ENCODE results near the gene PDLIM5. TPM values are rescaled to one million over a fixed set of nuclear protein-coding genes. Genes with fewer than 3 reads are reported as not detected.
"Not testable (repeated sequence)": the region's sequence is repeated elsewhere in the genome, so short reads cannot be mapped to it uniquely, and the experiment has no call there.

PDLIM5 gene
- 82.9 and 121 TPM in 2 replicates for total RNA-seq

- Histone ChIP-seq H3K27me3 (ENCODE audit: control insufficient read depth, insufficient read depth, low read length) (no peaks in the 10 kb centered on the region), H3K36me3 (ENCODE audit: control insufficient read depth, insufficient read depth, low read length) (no peaks in the 10 kb centered on the region), H3K4me3 (ENCODE audit: low read depth, low read length) (peak within 1 kb of the TSS; percentile 98)
- peak; percentile 83 for DNase-seq (ENCODE audit: low read depth)
- FAIRE-seq: no peak
- TF ChIP-seq CTCF (IDR thresholded peaks at IDR 0.05; ENCODE audit: insufficient read depth, low read length, severe bottlenecking): no peak
Observed at GRCh38 chr4:94451695-94452475, at the start of gene PDLIM5. TSS of gene PDLIM5 (plus strand) at chr4:94451942. CDS start at chr4:94455289, 3,347 bp downstream.

GRCh38 chr4:94402439-94402838, 49.3 kb upstream of the PDLIM5 start:
- H3K27me3 ChIP-seq (ENCODE audit: control insufficient read depth, insufficient read depth, low read length); H3K4me3 ChIP-seq (ENCODE audit: low read depth, low read length); FAIRE-seq; H3K36me3 ChIP-seq (ENCODE audit: control insufficient read depth, insufficient read depth, low read length); DNase-seq (ENCODE audit: low read depth): not testable (repeated sequence)

- H3K27me3 ChIP-seq (ENCODE audit: control insufficient read depth, insufficient read depth, low read length): no peaks in the 10 kb centered on the region
- DNase-seq (ENCODE audit: low read depth) (no peak), FAIRE-seq (no peak)
- H3K36me3 ChIP-seq (ENCODE audit: control insufficient read depth, insufficient read depth, low read length): no peaks in the 10 kb centered on the region
- TF ChIP-seq CTCF (IDR thresholded peaks at IDR 0.05; ENCODE audit: insufficient read depth, low read length, severe bottlenecking): no peak
- H3K4me3 ChIP-seq (ENCODE audit: low read depth, low read length): no peak overlapping the region
Observed at GRCh38 chr4:94403751-94404150, 48.0 kb upstream of the PDLIM5 start.

GRCh38 chr4:94406668-94407437, 44.9 kb upstream of the PDLIM5 start:
- peak; percentile 86 for TF ChIP-seq CTCF (IDR thresholded peaks at IDR 0.05; ENCODE audit: insufficient read depth, low read length, severe bottlenecking)
- no peaks in the 10 kb centered on the region for H3K27me3 ChIP-seq (ENCODE audit: control insufficient read depth, insufficient read depth, low read length)
- peak; percentile 79 for DNase-seq (ENCODE audit: low read depth)
- no peak for FAIRE-seq
- H3K4me3 ChIP-seq (ENCODE audit: low read depth, low read length): no peak overlapping the region
- no peaks in the 10 kb centered on the region for H3K36me3 ChIP-seq (ENCODE audit: control insufficient read depth, insufficient read depth, low read length)

GRCh38 chr4:94407846-94408245, 43.9 kb upstream of the PDLIM5 start:
- H3K36me3 ChIP-seq (ENCODE audit: control insufficient read depth, insufficient read depth, low read length): no peaks in the 10 kb centered on the region

More at GRCh38 chr4:94407846-94408245, 43.9 kb upstream of the PDLIM5 start:
- DNase-seq (ENCODE audit: low read depth) (no peak), FAIRE-seq (no peak)
- TF ChIP-seq CTCF (IDR thresholded peaks at IDR 0.05; ENCODE audit: insufficient read depth, low read length, severe bottlenecking): no peak
- Histone ChIP-seq H3K27me3 (ENCODE audit: control insufficient read depth, insufficient read depth, low read length) (no peaks in the 10 kb centered on the region), H3K4me3 (ENCODE audit: low read depth, low read length) (no peak overlapping the region)
